ENCODE results near the gene CDK14.

- TF ChIP-seq, protein P1, sequence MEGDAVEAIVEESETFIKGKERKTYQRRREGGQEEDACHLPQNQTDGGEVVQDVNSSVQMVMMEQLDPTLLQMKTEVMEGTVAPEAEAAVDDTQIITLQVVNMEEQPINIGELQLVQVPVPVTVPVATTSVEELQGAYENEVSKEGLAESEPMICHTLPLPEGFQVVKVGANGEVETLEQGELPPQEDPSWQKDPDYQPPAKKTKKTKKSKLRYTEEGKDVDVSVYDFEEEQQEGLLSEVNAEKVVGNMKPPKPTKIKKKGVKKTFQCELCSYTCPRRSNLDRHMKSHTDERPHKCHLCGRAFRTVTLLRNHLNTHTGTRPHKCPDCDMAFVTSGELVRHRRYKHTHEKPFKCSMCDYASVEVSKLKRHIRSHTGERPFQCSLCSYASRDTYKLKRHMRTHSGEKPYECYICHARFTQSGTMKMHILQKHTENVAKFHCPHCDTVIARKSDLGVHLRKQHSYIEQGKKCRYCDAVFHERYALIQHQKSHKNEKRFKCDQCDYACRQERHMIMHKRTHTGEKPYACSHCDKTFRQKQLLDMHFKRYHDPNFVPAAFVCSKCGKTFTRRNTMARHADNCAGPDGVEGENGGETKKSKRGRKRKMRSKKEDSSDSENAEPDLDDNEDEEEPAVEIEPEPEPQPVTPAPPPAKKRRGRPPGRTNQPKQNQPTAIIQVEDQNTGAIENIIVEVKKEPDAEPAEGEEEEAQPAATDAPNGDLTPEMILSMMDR (IDR thresholded peaks at IDR 0.05) = no peak
- TF ChIP-seq POLR2A (IDR thresholded peaks at IDR 0.05) = no peak
These were observed 573.0 kb downstream of the CDK14 start for GRCh38 chr7:91168871-91169829.
